Measurements from ENCODE around the gene ZBTB49.

ZBTB49 gene

DNA sequence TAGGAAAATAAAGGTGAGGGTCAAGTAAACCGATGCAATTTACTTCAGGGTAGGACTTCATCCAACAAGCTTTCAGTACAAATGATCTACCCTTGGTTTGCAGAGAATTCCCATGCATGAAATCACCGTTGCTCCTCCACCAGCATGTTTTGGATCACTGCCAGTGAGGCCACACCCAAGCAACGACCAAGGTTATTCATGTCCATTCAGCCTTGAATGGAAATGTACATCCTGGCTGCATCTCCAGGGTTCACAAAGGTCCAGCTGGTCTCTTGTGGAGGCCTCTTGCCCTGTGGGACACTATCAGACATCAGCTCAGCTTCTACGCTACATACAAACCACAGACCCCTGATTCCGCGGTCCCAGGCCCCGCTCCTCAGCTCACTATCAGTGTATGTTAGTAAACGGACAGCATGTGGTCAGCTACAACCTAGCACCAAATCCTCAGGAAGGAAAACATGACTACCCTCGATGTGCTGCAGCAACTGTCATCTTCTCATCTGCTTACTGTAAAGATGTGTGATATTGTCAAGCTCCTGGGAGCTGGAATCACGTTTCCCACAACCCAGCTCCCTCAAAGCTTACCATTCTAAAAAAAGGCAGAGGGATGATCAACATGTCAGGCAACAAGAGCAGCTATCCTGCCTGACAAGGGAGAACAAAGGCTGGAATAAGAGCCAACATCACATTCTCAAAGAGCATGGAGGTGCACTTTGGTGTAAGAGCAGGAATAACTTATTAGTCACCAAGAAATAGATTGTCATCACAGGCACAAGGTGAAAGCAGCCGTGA lies 5.0 kb upstream of the ZBTB49 start:
- DNase-seq = no peak

DNA sequence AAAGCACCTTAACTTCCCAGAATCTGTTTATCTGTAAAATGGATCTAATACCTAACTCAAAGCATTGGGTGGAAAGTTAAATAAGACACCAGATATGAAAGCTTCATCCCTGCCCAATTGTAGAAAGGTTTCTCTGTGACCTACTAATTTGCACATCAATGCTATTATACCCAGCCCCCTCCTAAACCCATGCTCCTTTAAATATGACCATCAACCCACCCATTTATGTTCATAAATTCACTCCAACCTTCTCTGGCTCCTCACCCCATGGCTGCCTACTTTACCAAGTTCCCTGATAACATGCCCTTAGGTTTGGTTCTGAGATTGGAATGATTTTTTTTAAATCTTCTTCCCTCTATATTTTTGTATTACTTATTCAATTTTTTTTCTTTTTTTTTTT lies 2.0 kb upstream of the ZBTB49 start:
- no peak for DNase-seq

DNA sequence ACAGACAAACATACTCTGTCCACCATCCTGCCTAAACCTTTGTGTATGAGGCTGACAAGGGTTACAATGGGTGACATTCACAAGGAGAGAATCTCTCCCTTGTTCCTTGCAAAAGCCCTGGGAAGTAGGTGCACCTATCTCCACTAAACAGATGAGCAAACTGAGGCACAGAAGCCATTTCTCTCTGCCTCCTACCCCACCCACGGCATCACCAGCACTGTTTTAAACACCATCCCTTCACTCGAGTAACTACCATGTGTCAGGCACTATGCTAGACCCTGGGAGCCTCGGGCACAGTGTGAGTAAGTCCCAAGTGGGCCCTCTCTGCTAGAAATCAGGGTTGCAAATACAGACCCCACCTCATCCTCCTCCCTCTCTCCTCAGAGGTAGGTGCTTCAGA lies 996 bp upstream of the ZBTB49 start:
- DNase-seq = no peak

DNA sequence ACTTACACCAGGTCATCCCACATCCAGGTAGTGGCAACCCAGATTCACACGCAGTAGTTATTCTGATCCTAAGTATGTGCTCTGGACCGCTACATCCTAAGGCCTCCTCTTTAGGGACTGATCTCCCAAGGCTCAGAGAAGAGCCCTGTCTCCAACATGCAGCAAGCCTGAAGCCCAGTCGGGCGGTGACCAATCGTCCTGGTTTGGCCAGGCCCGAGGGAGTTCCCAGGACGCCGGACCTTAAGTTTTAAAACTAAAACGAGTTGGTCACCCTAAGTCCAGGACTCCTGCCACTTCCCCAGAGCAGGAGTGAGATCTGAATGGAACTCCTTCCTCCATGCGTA lies 482 bp upstream of the ZBTB49 start:
- DNase-seq = no peak

DNA sequence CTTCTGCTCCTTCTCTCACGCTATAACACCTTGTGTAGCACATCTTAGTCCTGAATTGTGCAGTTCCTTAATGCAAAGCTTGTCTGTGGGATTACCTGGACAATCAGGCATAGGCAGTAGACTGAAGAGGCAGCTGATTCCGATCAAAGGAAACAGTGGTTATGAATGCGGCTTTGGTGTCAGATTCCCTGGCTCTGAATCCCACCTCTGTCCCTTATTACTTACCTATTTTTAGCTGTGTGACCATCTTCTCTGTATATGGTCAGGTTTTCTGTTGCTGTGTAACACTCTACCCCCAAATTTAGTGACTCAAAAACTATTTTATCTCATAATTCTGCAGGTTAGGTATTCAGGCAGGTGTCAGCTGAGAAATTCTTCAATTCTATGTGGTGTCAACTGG lies 3.2 kb downstream of the ZBTB49 start:
- no peak for DNase-seq

DNA sequence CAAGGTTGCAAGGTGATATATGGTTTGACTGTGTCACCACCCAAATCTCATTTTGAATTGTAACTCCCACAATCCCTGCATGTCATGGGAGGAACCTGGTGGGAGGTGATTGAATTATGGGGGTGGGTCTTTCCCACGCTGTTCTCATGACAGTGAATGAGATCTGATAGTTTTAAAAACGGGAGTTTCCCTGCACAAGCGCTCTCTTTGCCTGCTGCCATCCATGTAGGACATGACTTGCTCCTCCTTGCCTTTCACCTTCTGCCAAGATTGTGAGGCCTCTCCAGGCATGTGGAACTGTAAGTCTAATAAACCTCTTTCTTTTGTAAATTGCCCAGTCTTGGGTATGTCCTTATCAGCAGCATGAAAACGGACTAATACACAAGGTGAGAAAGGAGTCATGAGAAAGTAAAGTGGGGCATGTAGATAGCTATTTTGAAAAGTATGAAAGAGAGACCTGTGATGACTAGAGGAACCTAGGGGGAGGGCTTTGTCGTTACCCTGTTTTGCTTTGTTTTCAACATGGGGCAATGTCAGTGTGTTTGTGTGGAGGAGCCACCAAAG lies 6.3 kb downstream of the ZBTB49 start:
- no peak for DNase-seq

DNA sequence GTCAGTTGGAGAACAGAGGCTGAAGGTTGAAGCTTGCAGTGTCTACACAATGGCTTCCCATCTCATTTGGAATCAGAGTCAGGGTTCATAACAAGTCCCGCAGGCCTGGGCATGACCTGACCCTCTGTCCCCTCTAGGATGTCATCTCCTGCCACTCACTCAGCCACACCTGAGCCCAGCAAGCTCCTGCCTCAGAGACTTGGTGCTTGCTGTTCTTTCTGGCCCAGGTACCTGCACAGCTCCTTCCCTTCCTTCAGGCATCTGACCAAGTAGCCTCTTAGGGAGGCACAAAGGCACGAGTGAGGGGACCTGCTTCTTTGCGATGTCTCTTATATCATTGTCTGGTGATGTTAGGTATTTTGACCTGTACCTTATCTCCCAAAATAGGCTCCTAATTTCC lies 9.0 kb downstream of the ZBTB49 start:
- no peak for DNase-seq

DNA sequence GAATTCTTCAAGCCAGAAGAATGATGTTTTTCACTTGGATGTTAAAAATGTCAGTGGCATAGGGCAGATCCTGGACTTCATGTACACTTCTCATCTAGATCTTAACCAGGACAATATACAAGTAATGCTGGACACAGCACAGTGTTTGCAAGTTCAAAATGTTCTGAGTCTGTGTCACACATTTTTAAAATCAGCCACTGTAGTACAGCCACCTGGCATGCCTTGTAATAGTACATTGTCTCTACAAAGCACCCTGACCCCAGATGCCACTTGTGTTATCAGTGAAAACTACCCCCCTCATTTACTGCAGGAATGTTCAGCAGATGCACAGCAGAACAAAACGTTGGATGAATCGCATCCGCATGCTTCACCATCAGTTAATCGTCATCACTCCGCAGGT lies 11.9 kb downstream of the ZBTB49 start:
- DNase-seq = no peak

DNA sequence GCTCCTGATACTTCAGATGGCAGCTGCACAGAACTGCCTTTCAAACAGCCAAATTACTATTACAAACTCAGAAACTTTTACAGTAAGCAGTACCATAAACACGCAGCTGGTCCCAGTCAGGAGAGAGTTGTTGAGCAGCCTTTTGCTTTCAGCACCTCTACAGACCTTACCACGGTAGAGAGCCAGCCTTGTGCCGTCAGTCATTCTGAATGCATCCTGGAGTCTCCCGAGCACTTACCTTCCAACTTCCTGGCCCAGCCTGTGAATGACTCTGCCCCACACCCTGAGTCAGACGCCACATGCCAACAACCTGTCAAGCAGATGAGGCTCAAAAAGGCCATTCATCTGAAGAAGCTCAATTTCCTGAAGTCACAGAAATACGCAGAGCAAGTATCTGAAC lies 12.4 kb downstream of the ZBTB49 start:
- no peak for DNase-seq

DNA sequence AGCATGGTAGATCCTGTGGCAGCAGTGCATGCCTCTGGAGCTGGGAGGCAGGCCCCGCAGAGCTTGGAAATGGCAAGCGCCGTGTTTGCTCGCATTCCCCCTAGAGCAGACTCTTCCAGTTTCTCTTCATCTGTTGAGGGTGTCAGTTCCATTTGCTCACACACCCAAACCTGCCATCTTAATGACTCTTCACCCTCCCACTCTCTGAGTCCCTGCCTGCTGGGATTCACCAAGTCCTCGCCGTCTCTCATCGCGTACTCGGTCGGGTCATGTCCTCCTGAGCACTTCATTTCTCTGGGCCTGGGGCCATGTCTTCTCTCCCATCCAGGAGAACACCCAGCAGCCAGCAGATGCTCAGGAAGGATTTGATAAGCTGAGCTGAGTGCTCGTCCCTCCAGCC lies 16.9 kb downstream of the ZBTB49 start:
- no peak for DNase-seq

DNA sequence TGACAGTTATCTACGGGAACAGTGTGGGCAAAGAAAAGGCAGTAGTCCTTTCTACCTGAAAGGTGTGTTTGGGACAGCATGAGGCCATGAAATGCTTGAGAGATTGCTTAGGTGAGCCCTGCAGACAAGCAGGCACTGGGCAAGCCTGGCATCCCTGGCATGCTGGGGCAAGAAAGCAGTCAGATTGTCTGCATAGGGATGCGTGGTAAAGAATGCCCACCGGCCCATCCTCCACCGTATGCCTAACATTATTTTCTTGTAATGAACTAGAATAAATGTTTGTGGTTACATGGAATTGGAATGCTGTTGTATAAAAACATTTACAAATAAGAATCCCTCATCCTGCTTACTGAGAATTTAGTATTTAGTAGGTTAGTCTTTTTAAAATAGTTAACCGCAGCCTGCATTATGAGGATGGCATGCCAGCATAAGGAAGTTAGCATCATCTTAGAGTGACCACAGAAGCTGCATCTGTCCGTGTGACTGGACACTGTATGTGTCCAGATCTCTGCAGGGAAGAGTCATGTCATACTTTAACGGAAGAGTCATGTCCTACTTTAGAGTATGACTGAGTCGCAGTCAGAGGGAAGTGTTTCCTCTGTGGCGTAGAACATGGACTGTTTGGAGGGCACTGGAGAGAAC lies 18.9 kb downstream of the ZBTB49 start:
- no peak for DNase-seq

DNA sequence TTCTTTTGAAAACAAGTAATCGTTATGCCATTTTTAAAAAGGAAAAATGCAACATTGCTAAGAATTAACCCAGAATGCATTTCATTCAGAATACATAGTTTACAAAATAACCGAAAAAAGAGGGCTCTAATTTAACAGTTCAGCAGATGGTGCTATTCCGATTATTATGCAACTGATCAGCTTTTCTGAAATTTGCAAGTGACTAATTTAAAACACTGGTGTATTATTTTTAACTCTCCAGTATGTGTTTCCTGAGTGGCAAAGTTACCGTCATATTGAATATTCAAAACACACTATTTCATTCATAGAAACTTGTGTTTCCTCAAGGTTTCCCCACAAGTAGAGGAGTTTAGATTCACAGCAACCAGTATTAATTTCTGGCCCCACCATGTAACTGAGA lies 21.1 kb downstream of the ZBTB49 start:
- DNase-seq = no peak

DNA sequence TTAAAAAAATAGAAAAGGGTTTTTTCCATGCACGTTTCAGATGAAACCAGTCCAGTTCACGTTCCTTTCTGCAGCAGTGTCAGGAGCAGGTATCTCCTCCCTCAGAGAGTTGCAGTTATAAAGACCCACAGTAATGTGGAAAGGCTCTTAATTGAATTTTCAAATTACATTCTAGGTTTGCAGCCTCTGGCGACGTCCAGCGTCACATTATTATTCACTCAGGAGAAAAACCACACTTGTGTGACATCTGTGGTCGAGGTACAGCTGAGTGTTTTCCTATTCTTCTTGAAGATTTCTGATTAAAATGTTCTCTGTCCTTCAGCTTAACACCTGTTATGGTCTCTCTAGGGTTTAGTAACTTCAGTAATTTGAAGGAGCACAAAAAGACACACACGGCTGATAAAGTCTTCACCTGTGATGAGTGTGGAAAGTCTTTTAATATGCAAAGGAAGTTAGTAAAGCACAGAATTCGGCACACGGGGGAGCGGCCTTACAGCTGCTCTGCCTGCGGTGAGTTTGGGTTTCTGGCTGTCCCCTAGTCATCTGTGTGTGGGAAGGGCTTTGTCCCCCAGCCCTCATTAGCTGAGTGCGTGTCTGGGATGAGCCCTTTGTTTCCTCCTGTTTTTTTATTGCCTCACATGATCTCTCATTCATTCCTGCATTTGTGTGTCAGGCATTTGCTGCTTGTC lies 25.6 kb downstream of the ZBTB49 start:
- DNase-seq = no peak

DNA sequence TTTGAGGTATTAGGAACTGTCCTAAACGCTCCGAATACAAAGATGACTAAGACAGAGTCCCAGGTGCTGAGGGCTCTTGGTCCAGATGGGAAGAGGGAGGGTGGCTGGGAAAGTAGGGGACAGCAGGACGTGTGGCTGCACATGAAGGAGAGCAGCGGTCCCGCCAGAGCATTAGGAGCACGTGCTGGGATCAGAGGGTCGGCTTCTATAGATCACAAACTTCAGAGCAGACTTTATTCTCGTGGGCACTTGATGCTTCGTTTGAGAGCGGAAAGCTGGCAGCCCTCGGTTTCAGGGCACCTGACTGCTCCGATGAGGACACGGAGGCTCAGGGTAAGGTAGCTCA lies 26.1 kb downstream of the ZBTB49 start:
- DNase-seq = no peak

DNA sequence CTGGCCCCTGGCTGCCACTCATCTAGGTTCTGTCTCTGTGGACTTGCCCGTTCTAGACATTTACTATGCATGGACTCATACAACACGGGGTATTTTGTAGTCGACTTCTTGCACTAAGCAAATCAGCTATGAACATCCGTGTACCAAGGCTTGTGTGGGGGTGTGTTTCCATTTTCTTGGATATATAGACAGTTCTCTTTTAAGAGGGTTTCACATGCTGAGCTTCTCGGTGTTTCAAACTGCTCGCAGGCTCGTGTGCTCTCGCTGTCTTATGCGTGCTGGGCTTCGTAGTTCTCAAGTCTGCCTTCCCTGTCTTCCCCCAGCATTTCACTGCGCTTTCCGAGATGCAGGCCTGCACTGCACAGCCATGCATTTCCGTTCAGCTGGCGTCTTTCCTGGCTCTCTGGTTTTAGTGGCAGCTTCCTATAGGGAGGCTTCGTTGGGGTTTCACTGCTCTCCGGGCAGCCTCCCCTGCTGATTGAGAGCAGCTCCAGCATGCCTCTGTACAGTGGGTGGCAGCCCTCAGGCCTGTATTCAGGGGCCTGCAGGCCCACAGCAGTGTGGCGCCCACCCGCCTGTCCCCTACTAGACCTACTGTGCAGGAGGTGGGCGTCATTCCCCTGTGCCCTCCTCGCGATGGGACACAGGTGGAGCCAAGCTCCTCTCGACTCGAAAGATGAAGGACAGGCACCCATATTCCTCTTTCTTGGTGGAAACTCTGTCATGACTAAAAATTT lies 27.6 kb downstream of the ZBTB49 start:
- no peak for DNase-seq

DNA sequence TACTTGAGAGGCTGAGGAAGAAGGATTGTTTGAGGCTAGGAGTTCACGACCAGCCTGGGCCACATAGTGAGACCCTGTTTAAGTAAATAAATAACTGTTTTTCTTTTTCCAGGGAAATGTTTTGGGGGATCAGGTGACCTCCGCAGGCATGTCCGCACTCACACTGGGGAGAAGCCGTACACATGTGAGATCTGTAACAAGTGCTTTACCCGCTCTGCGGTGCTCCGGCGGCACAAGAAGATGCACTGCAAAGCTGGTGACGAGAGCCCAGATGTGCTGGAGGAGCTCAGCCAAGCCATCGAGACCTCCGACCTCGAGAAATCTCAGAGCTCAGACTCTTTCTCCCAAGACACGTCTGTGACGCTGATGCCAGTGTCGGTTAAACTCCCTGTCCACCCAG lies 30.5 kb downstream of the ZBTB49 start:
- no peak for DNase-seq

DNA sequence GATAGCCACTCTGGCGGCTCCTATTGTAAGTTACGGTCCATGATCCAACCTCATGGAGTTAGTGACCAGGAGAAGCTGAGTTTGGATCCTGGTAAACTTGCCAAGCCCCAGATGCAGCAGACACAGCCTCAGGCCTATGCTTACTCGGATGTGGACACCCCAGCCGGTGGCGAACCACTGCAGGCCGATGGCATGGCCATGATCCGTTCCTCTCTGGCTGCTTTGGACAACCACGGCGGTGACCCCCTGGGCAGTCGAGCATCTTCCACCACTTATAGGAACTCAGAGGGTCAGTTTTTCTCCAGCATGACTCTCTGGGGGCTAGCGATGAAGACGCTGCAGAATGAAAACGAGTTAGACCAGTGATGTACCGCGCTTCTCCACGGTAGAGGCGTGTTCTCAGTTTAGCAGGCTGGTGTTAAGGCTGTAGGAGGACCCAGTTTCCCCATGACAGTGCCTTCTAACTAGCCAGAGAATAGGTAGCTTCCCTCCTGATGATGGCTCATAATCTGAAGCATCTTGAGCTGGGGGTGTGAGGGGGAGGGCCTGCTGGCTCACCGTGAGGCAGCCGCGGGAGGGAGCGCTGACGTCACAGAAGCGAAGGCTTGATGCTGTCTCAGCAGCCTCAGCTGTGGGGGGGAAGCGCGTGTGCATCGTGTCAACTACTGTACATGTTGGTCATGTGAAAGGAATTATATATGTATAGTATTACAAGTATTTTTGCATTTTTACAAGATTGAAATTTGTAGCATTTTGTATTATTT lies 31.1 kb downstream of the ZBTB49 start:
- DNase-seq = no peak

DNA sequence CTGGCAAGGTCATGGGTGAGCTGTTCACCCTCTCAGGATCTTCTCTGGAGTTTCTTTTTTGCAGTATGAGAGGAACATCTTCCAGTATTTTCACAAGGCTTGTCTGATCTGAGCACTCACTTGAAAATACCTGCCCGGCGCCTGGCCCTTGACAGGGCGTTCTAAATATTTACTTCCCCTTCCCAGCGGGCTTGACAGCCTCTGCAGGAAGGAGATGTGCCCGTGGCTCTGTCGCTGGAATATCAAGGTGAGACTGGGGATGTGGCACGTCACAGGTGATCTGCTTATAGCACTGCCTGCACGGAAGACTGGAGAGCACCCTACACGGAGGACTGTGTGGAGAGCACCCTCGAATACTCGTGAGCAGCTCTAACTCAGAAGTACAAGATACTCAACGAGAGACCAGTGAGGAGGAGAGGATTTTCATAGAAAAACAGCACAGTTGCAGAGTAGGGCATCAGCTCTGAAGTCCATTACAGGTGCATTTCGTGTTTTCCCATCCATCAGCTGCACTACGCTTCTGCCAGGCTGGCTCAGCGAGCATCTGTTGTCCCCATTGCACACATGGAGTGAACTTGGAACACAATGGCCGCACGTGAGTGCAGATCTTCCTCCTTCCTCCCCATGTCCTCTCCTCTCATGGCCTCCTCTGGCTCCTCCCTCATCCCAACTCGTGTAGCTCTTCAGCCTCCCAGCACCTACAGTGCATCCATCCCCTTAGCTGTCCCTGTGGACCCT lies 32.1 kb downstream of the ZBTB49 start:
- DNase-seq = no peak

DNA sequence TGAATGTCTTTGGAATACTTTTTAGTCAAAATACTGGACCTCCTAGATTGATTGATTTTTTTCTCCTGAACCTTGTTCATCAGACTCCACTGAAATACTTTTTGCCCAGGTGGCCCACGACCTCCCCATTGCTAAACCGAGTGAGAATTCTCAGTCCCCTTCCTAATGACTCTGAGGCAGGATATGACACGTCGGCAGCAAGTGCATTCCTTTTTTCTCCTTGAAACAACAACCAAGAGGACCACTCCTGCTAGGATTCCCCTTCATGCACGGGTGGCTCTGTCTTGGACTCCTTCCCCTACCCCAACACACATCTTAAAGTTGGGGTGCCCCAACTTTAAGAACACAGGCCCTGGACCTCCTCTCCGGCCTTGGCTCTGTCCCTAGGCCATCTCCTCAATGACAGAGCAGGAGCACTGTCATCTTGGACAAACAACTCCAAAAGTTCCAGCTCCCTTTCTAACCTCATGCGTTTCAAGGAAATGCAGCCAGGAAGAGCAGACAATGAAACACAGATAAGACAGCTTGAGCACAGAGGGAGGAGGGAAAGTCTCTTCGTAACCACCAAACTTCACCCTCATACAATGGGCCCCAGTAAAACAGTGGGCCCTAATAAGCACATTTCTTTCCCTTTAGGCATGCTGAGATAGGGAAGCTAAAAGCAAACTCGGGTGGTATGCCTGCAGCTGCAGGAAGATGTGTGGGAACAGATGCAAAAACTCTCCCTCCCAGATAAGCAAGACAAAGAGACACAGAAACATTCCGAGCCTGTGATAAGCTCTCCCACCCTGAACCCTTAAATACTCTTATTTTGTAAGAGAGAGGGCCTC lies 33.9 kb downstream of the ZBTB49 start:
- no peak for DNase-seq

DNA sequence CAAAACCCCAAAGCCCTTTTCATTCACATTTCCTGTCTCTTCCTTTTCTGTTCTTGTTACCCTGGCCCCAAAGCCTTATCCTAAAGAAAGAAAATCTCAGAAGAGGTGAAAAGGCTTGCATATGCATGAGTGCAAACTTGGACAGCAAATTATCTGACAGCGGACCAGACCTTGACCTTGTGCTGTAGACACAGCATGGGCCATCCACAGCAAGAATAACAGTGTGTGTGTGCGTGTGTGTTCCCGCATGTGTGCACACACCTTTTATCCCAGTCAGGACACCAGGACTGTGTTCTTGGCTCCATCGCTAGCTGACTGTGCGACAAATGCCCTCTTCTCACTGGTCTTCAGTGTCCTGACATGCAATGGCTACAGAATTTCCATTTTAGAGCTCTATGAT lies 35.3 kb downstream of the ZBTB49 start:
- no peak for DNase-seq

DNA sequence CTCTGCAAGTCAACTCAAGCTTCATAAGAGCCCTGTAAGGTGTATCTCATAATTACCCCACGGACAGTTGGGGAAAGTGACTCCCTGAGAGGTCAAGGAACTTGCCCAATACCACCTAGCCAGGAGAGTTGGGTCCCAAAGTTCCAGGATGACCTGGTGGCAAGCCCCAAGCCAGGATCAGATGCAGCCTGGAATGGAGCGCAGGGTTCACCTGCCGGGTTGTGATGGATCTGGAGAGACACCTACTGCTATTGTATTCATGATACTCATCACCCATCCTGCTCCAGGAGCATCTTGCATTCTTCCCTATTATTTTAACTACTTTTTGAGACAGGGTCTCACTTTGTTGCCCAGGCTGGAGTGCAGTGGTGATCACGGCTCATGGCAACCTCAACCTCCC lies 36.1 kb downstream of the ZBTB49 start:
- DNase-seq = no peak

Data from activated naive CD4-positive, alpha-beta T cell (primary cell).